Choroid plexus epithelial cell (primary cell): Measurements from ENCODE around the gene GNAI1.
"Not testable (repeated sequence)": the region's sequence is repeated elsewhere in the genome, so short reads cannot be mapped to it uniquely, and the experiment has no call there.

Experiments
- DNase-seq: peaks from one replicate; pipeline ENCODE4 v3.0.0-alpha.2; 2010; ENCODE audit warnings: low read depth
- H3K4me3 ChIP-seq: 2 replicates; pipeline ENCODE4 v1.5.1; 2011; ENCODE audit warnings: low read depth, mild to moderate bottlenecking, control low read depth, low read length, moderate library complexity
- TF ChIP-seq, protein P1 (sequence below): conservative IDR thresholded peaks from 2 replicates; pipeline ENCODE4 v1.5.1; 2011; ENCODE audit warnings: low read depth, mild to moderate bottlenecking, control low read depth, inconsistent platforms, low read length, moderate library complexity

GNAI1 gene

DNA sequence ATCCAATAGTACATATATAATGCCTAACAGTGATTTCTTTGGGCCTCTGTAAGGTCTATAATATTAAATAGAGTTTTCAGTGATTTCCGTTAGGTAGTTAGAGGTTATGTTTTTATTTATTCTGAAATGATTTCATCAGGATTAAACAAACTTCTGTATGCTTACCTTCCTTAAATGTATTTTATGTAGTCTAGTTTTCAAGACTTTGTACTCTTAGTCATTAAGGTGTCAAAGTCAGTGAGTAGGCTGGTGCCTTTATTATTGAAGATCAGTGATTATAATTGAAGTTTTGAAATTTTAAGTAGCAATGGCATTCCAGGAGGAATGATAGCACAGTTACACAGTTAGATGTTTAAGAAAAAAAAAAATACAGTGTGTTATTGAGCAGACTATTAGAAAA lies 20.7 kb downstream of the GNAI1 start:
- no peak for DNase-seq
- no peak overlapping the region for H3K4me3 ChIP-seq
- TF ChIP-seq, protein P1, sequence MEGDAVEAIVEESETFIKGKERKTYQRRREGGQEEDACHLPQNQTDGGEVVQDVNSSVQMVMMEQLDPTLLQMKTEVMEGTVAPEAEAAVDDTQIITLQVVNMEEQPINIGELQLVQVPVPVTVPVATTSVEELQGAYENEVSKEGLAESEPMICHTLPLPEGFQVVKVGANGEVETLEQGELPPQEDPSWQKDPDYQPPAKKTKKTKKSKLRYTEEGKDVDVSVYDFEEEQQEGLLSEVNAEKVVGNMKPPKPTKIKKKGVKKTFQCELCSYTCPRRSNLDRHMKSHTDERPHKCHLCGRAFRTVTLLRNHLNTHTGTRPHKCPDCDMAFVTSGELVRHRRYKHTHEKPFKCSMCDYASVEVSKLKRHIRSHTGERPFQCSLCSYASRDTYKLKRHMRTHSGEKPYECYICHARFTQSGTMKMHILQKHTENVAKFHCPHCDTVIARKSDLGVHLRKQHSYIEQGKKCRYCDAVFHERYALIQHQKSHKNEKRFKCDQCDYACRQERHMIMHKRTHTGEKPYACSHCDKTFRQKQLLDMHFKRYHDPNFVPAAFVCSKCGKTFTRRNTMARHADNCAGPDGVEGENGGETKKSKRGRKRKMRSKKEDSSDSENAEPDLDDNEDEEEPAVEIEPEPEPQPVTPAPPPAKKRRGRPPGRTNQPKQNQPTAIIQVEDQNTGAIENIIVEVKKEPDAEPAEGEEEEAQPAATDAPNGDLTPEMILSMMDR, result no peak

DNA sequence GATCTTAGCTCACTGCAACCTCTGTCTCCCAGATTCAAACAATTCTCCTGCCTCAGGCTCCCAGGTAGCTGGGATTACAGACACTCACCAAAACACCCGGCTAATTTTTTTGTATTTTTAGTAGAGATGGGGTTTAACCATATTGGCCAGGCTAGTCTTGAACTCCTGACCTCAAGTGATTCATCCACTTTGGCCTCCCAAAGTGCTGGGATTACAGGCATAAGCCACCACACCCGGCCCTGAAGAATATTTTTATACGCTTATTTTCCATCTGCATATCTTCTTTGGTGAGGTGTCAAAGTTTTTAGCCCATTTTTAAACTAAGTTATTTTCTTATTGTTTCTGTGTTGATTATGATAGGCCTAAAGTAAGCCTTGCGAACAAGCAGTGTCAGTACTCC lies 23.1 kb downstream of the GNAI1 start:
- H3K4me3 ChIP-seq, DNase-seq: not testable (repeated sequence)

DNA sequence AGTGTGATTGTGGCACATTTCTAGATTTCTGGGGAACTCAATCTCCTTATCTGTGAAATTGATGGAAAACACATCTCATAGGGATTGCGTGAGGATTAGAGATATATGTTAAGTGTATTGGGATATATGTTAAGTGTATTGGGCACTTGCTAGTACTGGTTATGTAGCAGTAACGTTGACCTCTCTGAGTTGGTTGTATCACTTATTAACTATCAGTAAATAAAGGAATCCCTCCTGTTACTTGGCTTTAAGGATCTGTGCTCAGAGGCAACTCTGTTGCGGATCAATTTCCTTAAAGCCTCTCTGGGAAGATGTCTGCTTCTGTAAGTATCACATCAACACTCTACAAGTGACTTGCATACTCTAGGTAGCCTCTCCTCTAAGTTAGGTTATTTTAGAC lies 25.2 kb downstream of the GNAI1 start:
- TF ChIP-seq, protein P1, result no peak
- no peak overlapping the region for H3K4me3 ChIP-seq
- no peak for DNase-seq

DNA sequence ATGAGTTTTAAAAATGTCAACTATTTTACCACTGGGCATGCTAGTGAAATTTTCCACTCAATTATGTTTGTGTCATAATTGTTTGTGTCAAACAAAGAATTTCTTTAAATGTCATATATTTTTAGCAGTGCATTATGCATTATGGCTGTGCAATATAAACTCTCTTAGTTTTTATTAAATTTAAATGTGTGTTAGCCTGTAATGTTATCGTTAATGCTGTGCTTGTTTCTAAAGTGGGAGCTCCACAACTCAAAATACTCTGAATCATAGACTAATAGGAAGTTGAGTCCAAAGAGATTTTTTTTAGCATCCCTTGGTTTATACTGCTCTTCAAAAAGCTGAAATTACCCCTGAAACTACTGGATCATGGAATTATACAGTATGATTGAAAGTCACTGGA lies 26.8 kb downstream of the GNAI1 start:
- TF ChIP-seq, protein P1, result no peak
- no peak for DNase-seq
- no peak overlapping the region for H3K4me3 ChIP-seq

DNA sequence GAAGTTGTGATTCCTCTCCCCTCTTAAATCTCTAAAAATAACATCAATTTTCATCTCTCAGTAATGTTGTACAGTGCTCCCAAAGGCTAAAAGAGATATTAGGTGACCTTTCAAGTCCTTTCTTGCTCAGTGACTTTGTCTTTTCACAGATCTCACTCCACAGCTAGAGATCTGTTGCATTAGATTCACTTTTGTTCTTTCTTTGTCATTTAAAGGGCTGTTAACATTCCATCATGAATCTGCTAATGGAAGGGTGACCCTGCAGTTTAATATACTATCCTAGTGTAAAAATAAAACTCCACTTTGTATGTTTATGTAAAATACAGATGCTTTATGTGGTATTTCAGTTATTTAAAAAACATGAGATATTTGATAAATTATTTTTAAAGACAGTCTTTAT lies 30.5 kb downstream of the GNAI1 start:
- DNase-seq, result no peak
- H3K4me3 ChIP-seq, result no peak overlapping the region
- TF ChIP-seq, protein P1, result no peak

DNA sequence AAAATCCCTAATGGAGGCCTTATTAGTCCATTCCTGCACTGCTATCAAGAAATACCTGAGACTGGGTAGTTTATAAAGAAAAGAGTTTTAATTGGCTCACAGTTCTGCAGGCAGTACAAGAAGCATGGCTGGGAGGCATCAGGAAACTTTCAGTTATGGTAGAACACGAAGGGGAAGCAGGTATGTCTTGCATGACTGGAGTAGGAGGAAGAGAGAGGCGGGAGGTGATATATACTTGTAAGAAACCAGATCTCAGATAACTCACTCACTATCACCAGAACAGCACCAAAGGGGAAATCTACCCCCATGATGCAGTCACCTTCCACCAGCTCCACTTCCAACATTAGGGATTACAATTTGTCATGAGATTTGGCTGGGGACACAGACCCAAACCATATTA lies 35.8 kb downstream of the GNAI1 start:
- DNase-seq, result no peak
- TF ChIP-seq, protein P1, result no peak

DNA sequence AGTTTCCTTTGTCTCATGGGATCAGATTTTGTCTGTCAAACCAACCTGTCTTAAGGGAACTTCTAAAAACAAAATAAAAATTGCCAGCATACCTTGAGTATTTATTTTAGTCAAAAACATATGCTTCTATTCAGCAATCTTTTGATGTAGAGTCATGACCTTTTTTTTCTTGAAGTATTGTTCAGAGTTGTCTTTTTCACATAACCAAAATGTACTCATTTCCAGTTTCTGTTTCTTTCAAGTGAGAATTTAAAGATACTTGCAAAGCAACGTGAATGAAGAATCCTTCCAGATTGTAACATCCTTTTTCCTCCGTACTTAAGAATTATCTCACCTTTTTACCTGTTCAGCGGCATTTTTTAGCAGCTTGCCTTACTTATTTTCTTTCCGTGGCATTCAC lies 37.8 kb downstream of the GNAI1 start:
- no peak for DNase-seq
- no peak overlapping the region for H3K4me3 ChIP-seq
- TF ChIP-seq, protein P1, result no peak

More for the DNA sequence above, 35.8 kb downstream of the GNAI1 start:
- no peak overlapping the region for H3K4me3 ChIP-seq

DNA sequence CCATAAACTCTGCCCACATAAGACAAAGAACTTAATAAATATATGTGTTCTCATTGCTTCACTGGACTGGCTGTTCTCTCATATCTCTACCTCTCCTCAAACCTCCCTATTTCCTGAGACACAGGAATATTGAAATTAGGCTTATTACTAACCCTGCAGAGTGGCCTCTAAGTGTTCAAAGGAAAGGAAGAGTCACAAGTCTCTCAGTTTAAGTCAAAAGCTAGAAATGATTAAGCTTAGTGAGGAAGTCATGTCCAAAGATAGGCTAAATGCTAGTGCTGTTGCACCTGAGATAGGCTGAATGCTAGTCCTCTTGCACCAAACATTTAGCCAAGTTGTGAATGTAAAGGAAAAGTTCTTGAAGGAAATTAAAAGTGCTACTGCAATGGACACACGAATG lies 41.1 kb downstream of the GNAI1 start:
- no peak overlapping the region for H3K4me3 ChIP-seq
- TF ChIP-seq, protein P1, result no peak
- DNase-seq, result no peak
